ENCODE results near the gene SMARCA2. TPM values are rescaled to one million over a fixed set of nuclear protein-coding genes. Genes with fewer than 3 reads are reported as not detected.

The SMARCA2 gene
- total RNA-seq, 4 donors from 2014 or later: 148 to 217 (median 196) TPM

GRCh38 chr9:2072752-2073405 is 57.7 kb downstream of the SMARCA2 start:
- intact Hi-C loops (cut with DNase I): loop anchor here (10.0 kb wide), 1 partner anchor 68 kb away; no protein-coding TSS in a partner anchor
- no peaks in the 10 kb centered on the region for H3K4me1 ChIP-seq
- H3K36me3 ChIP-seq: peaks cover 41 to 63% of the 10 kb centered on the region in 2 donors
- TF ChIP-seq CTCF (IDR thresholded peaks at IDR 0.05): no peak
- TF ChIP-seq POLR2A (IDR thresholded peaks at IDR 0.05): no peak
- no peak overlapping the region for H3K27ac ChIP-seq
- H3K27me3 ChIP-seq: no peaks in the 10 kb centered on the region
- H3K9me3 ChIP-seq: no peaks in the 10 kb centered on the region
- H3K4me3 ChIP-seq (replicated peaks in 1 of 3): no peak overlapping the region
- WGBS, 2 donors: 94 to 97% methylated on average over 8 of the region's 8 CpGs
- no peak for DNase-seq

DNA sequence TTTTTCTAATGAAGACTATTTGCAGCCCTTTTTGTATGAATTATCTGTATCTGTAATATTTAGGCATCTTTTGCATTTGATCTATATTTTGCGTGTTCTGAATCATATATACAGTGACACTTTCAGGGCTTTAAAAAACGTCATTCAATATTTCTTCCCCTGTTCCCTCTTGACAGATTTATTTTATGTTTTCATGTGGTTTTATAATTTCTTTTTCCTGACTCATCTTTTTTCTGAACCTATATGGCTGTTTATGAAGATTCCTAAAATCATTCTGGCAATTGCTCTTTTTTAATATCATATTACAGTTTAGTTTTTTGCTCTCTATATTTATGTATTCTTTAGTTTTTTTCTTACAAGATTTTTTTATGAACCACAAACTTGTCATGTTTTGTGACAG is 67.6 kb downstream of the SMARCA2 start:
- no peak overlapping the region for H3K27ac ChIP-seq
- H3K4me1 ChIP-seq: no peaks in the 10 kb centered on the region
- no peak for TF ChIP-seq POLR2A (IDR thresholded peaks at IDR 0.05)
- TF ChIP-seq CTCF (IDR thresholded peaks at IDR 0.05): no peak
- no peaks in the 10 kb centered on the region for H3K9me3 ChIP-seq
- no peak for DNase-seq
- H3K4me3 ChIP-seq (replicated peaks in 1 of 3): no peak overlapping the region
- H3K27me3 ChIP-seq: no peaks in the 10 kb centered on the region
- 88% methylated on average over 2 of the region's 2 CpGs for WGBS, 2 donors
- intact Hi-C loops (cut with DNase I): no loop called here
- peaks cover 41 to 60% of the 10 kb centered on the region in 2 donors for H3K36me3 ChIP-seq

DNA sequence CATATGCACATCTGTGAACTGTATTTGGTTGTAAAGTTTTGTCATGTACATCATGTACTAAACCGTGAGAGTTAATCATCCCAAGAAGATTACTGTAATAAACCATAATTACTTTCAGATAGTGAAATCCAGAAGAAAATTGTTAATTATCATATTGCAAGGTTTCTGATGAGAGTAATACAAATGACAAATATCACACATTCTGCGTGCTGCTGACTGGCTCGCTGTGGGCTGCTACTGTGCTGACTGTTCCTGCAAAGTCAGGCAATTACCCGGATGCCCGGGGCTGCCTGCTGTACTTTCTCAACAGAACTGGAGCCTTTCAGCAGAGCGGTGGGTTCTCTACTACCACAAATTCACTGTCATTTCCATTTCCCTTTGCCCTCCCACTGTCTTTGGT is 68.3 kb downstream of the SMARCA2 start:
- Histone ChIP-seq H3K27ac (no peak overlapping the region), H3K36me3 (peaks cover 35 to 53% of the 10 kb centered on the region in 2 donors), H3K4me1 (no peaks in the 10 kb centered on the region), H3K9me3 (no peaks in the 10 kb centered on the region), H3K27me3 (no peaks in the 10 kb centered on the region), H3K4me3 (replicated peaks in 1 of 3) (no peak overlapping the region)
- intact Hi-C loops (cut with DNase I): no loop called here
- TF ChIP-seq POLR2A (IDR thresholded peaks at IDR 0.05) (no peak), CTCF (IDR thresholded peaks at IDR 0.05) (no peak)
- 90 to 91% methylated on average over 6 of the region's 6 CpGs for WGBS, 2 donors
- no peak for DNase-seq

- Histone ChIP-seq H3K9me3 (no peaks in the 10 kb centered on the region), H3K27me3 (no peaks in the 10 kb centered on the region), H3K4me1 (no peaks in the 10 kb centered on the region), H3K4me3 (replicated peaks in 1 of 3) (no peak overlapping the region), H3K27ac (peak overlapping the region in 1 of 3 donors; percentile 8), H3K36me3 (peaks cover 23 to 50% of the 10 kb centered on the region in 2 donors)
- no peak for DNase-seq
- TF ChIP-seq POLR2A (IDR thresholded peaks at IDR 0.05) (no peak), CTCF (IDR thresholded peaks at IDR 0.05) (no peak)
- 70 to 78% methylated on average over 6 of the region's 6 CpGs for WGBS, 2 donors
- intact Hi-C loops (cut with DNase I): no loop called here
These were observed 70.6 kb downstream of the SMARCA2 start for GRCh38 chr9:2085716-2086115.

GRCh38 chr9:2086116-2086515 is 71.0 kb downstream of the SMARCA2 start:
- DNase-seq: no peak
- TF ChIP-seq CTCF (IDR thresholded peaks at IDR 0.05) (no peak), POLR2A (IDR thresholded peaks at IDR 0.05) (no peak)
- H3K4me3 ChIP-seq (replicated peaks in 1 of 3): no peak overlapping the region
- peak overlapping the region in 1 of 3 donors; percentile 8 for H3K27ac ChIP-seq
- no peaks in the 10 kb centered on the region for H3K27me3 ChIP-seq
- intact Hi-C loops (cut with DNase I): no loop called here
- H3K9me3 ChIP-seq: no peaks in the 10 kb centered on the region
- peaks cover 23 to 50% of the 10 kb centered on the region in 2 donors for H3K36me3 ChIP-seq
- WGBS, 2 donors: 78 to 88% methylated on average over 5 of the region's 5 CpGs
- no peaks in the 10 kb centered on the region for H3K4me1 ChIP-seq

Data from thyroid gland (tissue), 4 donors.